ENCODE measurements around the gene GBF1. TPM values are rescaled to one million over a fixed set of nuclear protein-coding genes. Genes with fewer than 3 reads are reported as not detected.
"Not testable (repeated sequence)": the region's sequence is repeated elsewhere in the genome, so short reads cannot be mapped to it uniquely, and the experiment has no call there.

Gene GBF1
- polyA plus RNA-seq, 1 donor (not counting 4 experiments of a cell fraction or from before 2014, with no cell fraction given): 17.4 TPM

DNA sequence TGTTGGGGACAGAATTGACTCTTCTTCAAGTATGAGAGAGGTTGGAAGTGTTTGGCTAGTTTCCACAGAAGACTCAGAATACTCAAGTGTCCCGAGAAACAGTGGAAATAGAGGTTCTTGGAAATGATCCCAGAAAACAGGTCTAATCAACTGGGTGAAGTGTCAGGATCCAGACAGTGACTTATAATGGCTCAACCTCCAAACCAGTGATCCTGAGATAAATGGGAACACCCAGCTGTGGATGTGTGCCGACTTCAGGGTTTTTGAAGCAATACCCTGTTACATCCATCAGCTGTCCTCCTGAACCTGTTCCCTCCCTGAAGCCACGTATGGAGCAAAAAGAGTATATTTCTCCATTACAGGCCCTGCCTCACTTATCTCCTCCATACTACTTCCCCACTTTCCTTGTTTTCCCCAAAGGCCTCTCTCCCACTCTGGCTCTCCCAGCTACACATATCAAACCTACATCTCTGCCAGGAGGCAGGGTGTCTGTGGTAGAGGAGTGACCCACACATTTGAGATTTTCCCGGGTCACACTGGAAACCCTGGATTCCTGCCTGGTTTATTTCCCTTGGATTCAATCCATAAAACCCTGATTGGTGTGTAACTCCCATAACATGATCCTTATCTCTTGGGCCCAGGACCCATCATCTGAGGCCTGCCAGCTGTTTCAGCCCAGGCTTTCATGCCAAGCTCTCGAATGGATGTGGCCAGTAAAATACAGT lies 36.9 kb upstream of the GBF1 start:
- no peaks in the 10 kb centered on the region for H3K36me3 ChIP-seq (ENCODE audit: control insufficient read depth in 2 of 2, extremely low read depth in 1 of 2, insufficient read depth in 2 of 2, low read length in 2 of 2)
- no peak for FAIRE-seq
- H3K4me1 ChIP-seq (ENCODE audit: control insufficient read depth, extremely low read depth, insufficient read depth, low read length): no peaks in the 10 kb centered on the region
- dilution Hi-C loops (cut with MboI; ENCODE audit: extremely low pct_ligation_motif_present, low sequenced_read_pairs): no loop called here
- no peak for DNase-seq (ENCODE audit: low read depth, low spot score)
- no peak overlapping the region for H3K27ac ChIP-seq (ENCODE audit: control insufficient read depth, insufficient read depth, low read length)
- H3K4me3 ChIP-seq (ENCODE audit: control insufficient read depth in 2 of 3, extremely low read depth in 1 of 3, insufficient read depth in 2 of 3, low read depth in 1 of 3, low read length in 3 of 3): no peak overlapping the region
- H3K9ac ChIP-seq (ENCODE audit: control insufficient read depth, extremely low read depth, insufficient read depth, low read length): no peak overlapping the region
- no peaks in the 10 kb centered on the region for H4K20me1 ChIP-seq (ENCODE audit: control insufficient read depth, extremely low read depth, insufficient read depth, low read length)
- no peaks in the 10 kb centered on the region for H3K27me3 ChIP-seq (ENCODE audit: control insufficient read depth, extremely low read depth, insufficient read depth, low read length)
- no peak for TF ChIP-seq EZH2 (IDR thresholded peaks at IDR 0.05; ENCODE audit: low read length)
- TF ChIP-seq, protein P1, sequence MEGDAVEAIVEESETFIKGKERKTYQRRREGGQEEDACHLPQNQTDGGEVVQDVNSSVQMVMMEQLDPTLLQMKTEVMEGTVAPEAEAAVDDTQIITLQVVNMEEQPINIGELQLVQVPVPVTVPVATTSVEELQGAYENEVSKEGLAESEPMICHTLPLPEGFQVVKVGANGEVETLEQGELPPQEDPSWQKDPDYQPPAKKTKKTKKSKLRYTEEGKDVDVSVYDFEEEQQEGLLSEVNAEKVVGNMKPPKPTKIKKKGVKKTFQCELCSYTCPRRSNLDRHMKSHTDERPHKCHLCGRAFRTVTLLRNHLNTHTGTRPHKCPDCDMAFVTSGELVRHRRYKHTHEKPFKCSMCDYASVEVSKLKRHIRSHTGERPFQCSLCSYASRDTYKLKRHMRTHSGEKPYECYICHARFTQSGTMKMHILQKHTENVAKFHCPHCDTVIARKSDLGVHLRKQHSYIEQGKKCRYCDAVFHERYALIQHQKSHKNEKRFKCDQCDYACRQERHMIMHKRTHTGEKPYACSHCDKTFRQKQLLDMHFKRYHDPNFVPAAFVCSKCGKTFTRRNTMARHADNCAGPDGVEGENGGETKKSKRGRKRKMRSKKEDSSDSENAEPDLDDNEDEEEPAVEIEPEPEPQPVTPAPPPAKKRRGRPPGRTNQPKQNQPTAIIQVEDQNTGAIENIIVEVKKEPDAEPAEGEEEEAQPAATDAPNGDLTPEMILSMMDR (optimal IDR thresholded peaks at IDR 0.05 in 1 of 3, IDR thresholded peaks at IDR 0.05 in 1 of 3, conservative IDR thresholded peaks at IDR 0.05 in 1 of 3; ENCODE audit: extremely low read depth in 1 of 3, insufficient read depth in 2 of 3, low read length in 3 of 3): no peak
- no peak overlapping the region for H2AFZ ChIP-seq (ENCODE audit: control insufficient read depth, low read length)
- H3K79me2 ChIP-seq (ENCODE audit: control insufficient read depth, insufficient read depth, low read length): no peaks in the 10 kb centered on the region
- no peaks in the 10 kb centered on the region for H3K9me1 ChIP-seq (ENCODE audit: control insufficient read depth, extremely low read depth, insufficient read depth, low read length)
- peaks cover 6% of the 10 kb centered on the region for H3K9me3 ChIP-seq (ENCODE audit: control insufficient read depth, low read depth, low read length)
- H3K4me2 ChIP-seq (ENCODE audit: control insufficient read depth, extremely low read depth, insufficient read depth, low read depth, low read length): no peak overlapping the region

DNA sequence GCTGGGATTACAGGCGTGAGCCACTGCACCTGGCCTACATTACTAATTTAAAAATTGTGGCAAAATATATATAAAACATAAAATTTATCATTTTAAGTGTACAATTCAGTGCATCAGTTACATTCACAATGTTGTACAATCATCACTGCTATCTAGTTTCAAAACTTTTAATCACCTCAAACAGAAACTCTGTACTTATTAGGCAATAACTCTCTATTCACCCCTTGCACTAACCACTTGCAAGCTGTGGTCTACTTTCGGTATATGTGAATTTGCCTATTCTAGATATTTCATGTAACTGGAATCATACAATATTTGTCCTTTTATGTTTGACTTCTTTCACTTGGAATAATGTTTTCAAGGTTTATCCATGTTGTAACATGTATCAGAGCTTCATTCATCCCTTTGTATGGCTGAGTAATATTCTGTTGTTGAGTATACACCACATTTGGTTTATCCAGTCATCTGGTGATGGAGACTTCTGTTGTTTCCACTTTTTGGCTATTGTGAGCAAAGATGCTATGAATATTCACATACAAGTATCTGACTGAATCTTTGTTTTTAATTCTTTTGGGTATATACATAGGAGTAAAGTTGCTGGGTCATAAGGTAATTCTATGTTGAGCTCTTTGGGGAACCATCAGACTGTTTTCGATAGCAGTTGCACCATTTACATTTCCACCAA lies 33.6 kb upstream of the GBF1 start:
- no peak for FAIRE-seq
- dilution Hi-C loops (cut with MboI; ENCODE audit: extremely low pct_ligation_motif_present, low sequenced_read_pairs): no loop called here
- no peak overlapping the region for H3K9ac ChIP-seq (ENCODE audit: control insufficient read depth, extremely low read depth, insufficient read depth, low read length)

GRCh38 chr10:102213599-102213998 lies 31.7 kb upstream of the GBF1 start:
- H4K20me1 ChIP-seq (ENCODE audit: control insufficient read depth, extremely low read depth, insufficient read depth, low read length); H3K9me3 ChIP-seq (ENCODE audit: control insufficient read depth, low read depth, low read length); H3K79me2 ChIP-seq (ENCODE audit: control insufficient read depth, insufficient read depth, low read length); H3K9ac ChIP-seq (ENCODE audit: control insufficient read depth, extremely low read depth, insufficient read depth, low read length); H3K27me3 ChIP-seq (ENCODE audit: control insufficient read depth, extremely low read depth, insufficient read depth, low read length); FAIRE-seq; H3K27ac ChIP-seq (ENCODE audit: control insufficient read depth, insufficient read depth, low read length); H3K9me1 ChIP-seq (ENCODE audit: control insufficient read depth, extremely low read depth, insufficient read depth, low read length); H3K4me3 ChIP-seq (ENCODE audit: control insufficient read depth in 2 of 3, extremely low read depth in 1 of 3, insufficient read depth in 2 of 3, low read depth in 1 of 3, low read length in 3 of 3); DNase-seq (ENCODE audit: low read depth, low spot score); H3K4me1 ChIP-seq (ENCODE audit: control insufficient read depth, extremely low read depth, insufficient read depth, low read length); H3K4me2 ChIP-seq (ENCODE audit: control insufficient read depth, extremely low read depth, insufficient read depth, low read depth, low read length); H2AFZ ChIP-seq (ENCODE audit: control insufficient read depth, low read length); dilution Hi-C loops (cut with MboI; ENCODE audit: extremely low pct_ligation_motif_present, low sequenced_read_pairs); H3K36me3 ChIP-seq (ENCODE audit: control insufficient read depth in 2 of 2, extremely low read depth in 1 of 2, insufficient read depth in 2 of 2, low read length in 2 of 2): not testable (repeated sequence)

More for the DNA sequence above, 33.6 kb upstream of the GBF1 start:
- Histone ChIP-seq H3K4me2 (ENCODE audit: control insufficient read depth, extremely low read depth, insufficient read depth, low read depth, low read length) (no peak overlapping the region), H3K79me2 (ENCODE audit: control insufficient read depth, insufficient read depth, low read length) (no peaks in the 10 kb centered on the region), H3K36me3 (ENCODE audit: control insufficient read depth in 2 of 2, extremely low read depth in 1 of 2, insufficient read depth in 2 of 2, low read length in 2 of 2) (no peaks in the 10 kb centered on the region), H3K27me3 (ENCODE audit: control insufficient read depth, extremely low read depth, insufficient read depth, low read length) (no peaks in the 10 kb centered on the region), H3K4me3 (ENCODE audit: control insufficient read depth in 2 of 3, extremely low read depth in 1 of 3, insufficient read depth in 2 of 3, low read depth in 1 of 3, low read length in 3 of 3) (no peak overlapping the region), H4K20me1 (ENCODE audit: control insufficient read depth, extremely low read depth, insufficient read depth, low read length) (no peaks in the 10 kb centered on the region), H3K4me1 (ENCODE audit: control insufficient read depth, extremely low read depth, insufficient read depth, low read length) (no peaks in the 10 kb centered on the region), H3K9me3 (ENCODE audit: control insufficient read depth, low read depth, low read length) (no peaks in the 10 kb centered on the region), H3K9me1 (ENCODE audit: control insufficient read depth, extremely low read depth, insufficient read depth, low read length) (no peaks in the 10 kb centered on the region), H3K27ac (ENCODE audit: control insufficient read depth, insufficient read depth, low read length) (no peak overlapping the region), H2AFZ (ENCODE audit: control insufficient read depth, low read length) (no peak overlapping the region)
- TF ChIP-seq, protein P1 (optimal IDR thresholded peaks at IDR 0.05 in 1 of 3, IDR thresholded peaks at IDR 0.05 in 1 of 3, conservative IDR thresholded peaks at IDR 0.05 in 1 of 3; ENCODE audit: extremely low read depth in 1 of 3, insufficient read depth in 2 of 3, low read length in 3 of 3): no peak
- TF ChIP-seq EZH2 (IDR thresholded peaks at IDR 0.05; ENCODE audit: low read length): no peak
- DNase-seq (ENCODE audit: low read depth, low spot score): no peak
